ENCODE results near the gene KRTCAP3. TPM values are rescaled to one million over a fixed set of nuclear protein-coding genes. Genes with fewer than 3 reads are reported as not detected.
"Not testable (repeated sequence)": the region's sequence is repeated elsewhere in the genome, so short reads cannot be mapped to it uniquely, and the experiment has no call there.

Gene KRTCAP3
- not detected for total RNA-seq

- DNase-seq (ENCODE audit: low spot score in 2 of 2) (no peak), FAIRE-seq (no peak)
Measured at GRCh38 chr2:27441958-27442919, at the start of gene KRTCAP3. Gene KRTCAP3 (plus strand): TSS chr2:27442381. CDS start chr2:27442413, 32 bp downstream.

- FAIRE-seq (no peak), DNase-seq (ENCODE audit: low spot score in 2 of 2) (no peak)
Measured at GRCh38 chr2:27393225-27393624, 49.0 kb upstream of the KRTCAP3 start.

- FAIRE-seq (no peak), DNase-seq (ENCODE audit: low spot score in 2 of 2) (no peak)
Measured at GRCh38 chr2:27398962-27399361, 43.2 kb upstream of the KRTCAP3 start.

- no peak for FAIRE-seq
- DNase-seq (ENCODE audit: low spot score in 2 of 2) = no peak
Measured at GRCh38 chr2:27400348-27401135, 41.6 kb upstream of the KRTCAP3 start.

GRCh38 chr2:27407798-27408491 lies 34.2 kb upstream of the KRTCAP3 start:
- FAIRE-seq (no peak), DNase-seq (ENCODE audit: low spot score in 2 of 2) (no peak)

GRCh38 chr2:27408601-27409320 lies 33.4 kb upstream of the KRTCAP3 start:
- FAIRE-seq (no peak), DNase-seq (ENCODE audit: low spot score in 2 of 2) (peak in 1 of 2 donors; percentile 44)

GRCh38 chr2:27409321-27410073 lies 32.7 kb upstream of the KRTCAP3 start, which contains the start of gene PPM1G:
Gene PPM1G (minus strand): TSS chr2:27409591. CDS start chr2:27409422, 169 bp downstream.
- no peak for FAIRE-seq
- DNase-seq (ENCODE audit: low spot score in 2 of 2) = peak; percentile 94 to 97

GRCh38 chr2:27412419-27413152 lies 29.6 kb upstream of the KRTCAP3 start:
- FAIRE-seq (no peak), DNase-seq (ENCODE audit: low spot score in 2 of 2) (no peak)

GRCh38 chr2:27416151-27416550 lies 26.0 kb upstream of the KRTCAP3 start:
- no peak for FAIRE-seq
- DNase-seq (ENCODE audit: low spot score in 2 of 2) = no peak

GRCh38 chr2:27420996-27421395 lies 21.2 kb upstream of the KRTCAP3 start:
- no peak for FAIRE-seq
- DNase-seq (ENCODE audit: low spot score in 2 of 2) = no peak

- FAIRE-seq = no peak
- DNase-seq (ENCODE audit: low spot score in 2 of 2) = no peak
Measured at GRCh38 chr2:27421660-27422250, 20.4 kb upstream of the KRTCAP3 start.

- no peak for DNase-seq (ENCODE audit: low spot score in 2 of 2)
Measured at GRCh38 chr2:27422958-27423357, 19.2 kb upstream of the KRTCAP3 start.

GRCh38 chr2:27425039-27425438 lies 17.1 kb upstream of the KRTCAP3 start:
- not testable (repeated sequence) for FAIRE-seq; DNase-seq (ENCODE audit: low spot score in 2 of 2)

More at GRCh38 chr2:27422958-27423357, 19.2 kb upstream of the KRTCAP3 start:
- no peak for FAIRE-seq

GRCh38 chr2:27427863-27428212 lies 14.3 kb upstream of the KRTCAP3 start:
- FAIRE-seq (no peak), DNase-seq (ENCODE audit: low spot score in 2 of 2) (no peak)

GRCh38 chr2:27428213-27428977 lies 13.8 kb upstream of the KRTCAP3 start, which contains the start of gene NRBP1:
Gene NRBP1 (plus strand): TSS chr2:27428631. CDS start chr2:27433274, 4,643 bp downstream.
- peak; percentile 93 to 96 for DNase-seq (ENCODE audit: low spot score in 2 of 2)
- FAIRE-seq = no peak

GRCh38 chr2:27428978-27429541 lies 13.1 kb upstream of the KRTCAP3 start:
- FAIRE-seq (no peak), DNase-seq (ENCODE audit: low spot score in 2 of 2) (peak; percentile 82 to 83)

GRCh38 chr2:27431395-27431794 lies 10.8 kb upstream of the KRTCAP3 start:
- FAIRE-seq (no peak), DNase-seq (ENCODE audit: low spot score in 2 of 2) (no peak)
